K562 (cell line): Measurements from ENCODE around the gene SUPT20HL2. TPM values are rescaled to one million over a fixed set of nuclear protein-coding genes. Genes with fewer than 3 reads are reported as not detected.

ENCODE experiments used
- ATAC-seq: fragments of 200-7000 bp; cut with Tn5 transposase; 3 replicates; pipeline ENCODE4 v1.9.1; 2020; ENCODE audit warnings: moderate library complexity
- BruUV-seq: library from RNA; stranded (reverse); fragments of 400-500 nt; replicated peaks from 2 replicates; lab custom pipeline; 2021; lab: Mats Ljungman, UMichigan
- CTCF ChIA-PET: fragments of 300-600 bp; formaldehyde crosslinking; extraction: SDS; loops from one replicate; lab custom pipeline; 2021; ENCODE audit warnings: low intra/inter-chr PET ratio; lab: Yijun Ruan, JAX
- POLR2A ChIA-PET: fragments of 300-600, 350-650 bp; sonication (Branson Sonifier 250); formaldehyde crosslinking; extraction: SDS; loops from one replicate; lab custom pipeline; 2021; ENCODE audit warnings: antibody characterized with exemption, inconsistent platforms; lab: Yijun Ruan, JAX
- DNase-seq, 4 experiments: peaks; one replicate each; pipeline versions ENCODE4 v3.0.0 to v3.0.0-alpha.2; 2011 to 2018; ENCODE audit warnings: low spot score in 3 of 4, mixed read lengths in 3 of 4; ENCODE audit errors: extremely low read depth in 1 of 4
- FAIRE-seq: peaks from 2 replicates; lab custom pipeline; 2011; peaks lifted over from hg19 to GRCh38; lab: Jason Lieb, UNC
- H2AFZ ChIP-seq: 2 replicates; pipeline ENCODE4 v1.6.0; 2011; ENCODE audit warnings: low read depth, low read length, control low read depth, inconsistent platforms
- H3K27ac ChIP-seq: fragments of 200-600 bp; 3 replicates; pipeline ENCODE4 v1.8.0; 2011; ENCODE audit warnings: low read depth, mild to moderate bottlenecking, control low read depth, inconsistent platforms, low read length, moderate library complexity, mixed read lengths; ENCODE audit errors: extremely low read depth
- H3K27me3 ChIP-seq, 2 experiments: fragments of 300-600 bp in 1 of 2; 2 replicates in 1 of 2; 3 replicates in 1 of 2; pipeline versions ENCODE4 v1.6.0 to v1.8.0; 2011; ENCODE audit warnings: inconsistent platforms in 2 of 2, low read length in 2 of 2, mild to moderate bottlenecking in 1 of 2, mixed read lengths in 1 of 2, moderate library complexity in 1 of 2; ENCODE audit not compliant: control insufficient read depth in 2 of 2, insufficient read depth in 2 of 2
- H3K36me3 ChIP-seq: fragments of 300-600 bp; 3 replicates; pipeline ENCODE4 v1.8.0; 2011; ENCODE audit warnings: mild to moderate bottlenecking, low read length, inconsistent platforms; ENCODE audit not compliant: control insufficient read depth, insufficient read depth
- H3K4me1 ChIP-seq, 2 experiments: fragments of 200-600 bp in 1 of 2; replicated peaks in 1 of 2; 2 replicates in 1 of 2; 3 replicates in 1 of 2; pipeline versions ENCODE4 v1.5.1 to v1.8.0; 2011; ENCODE audit warnings: inconsistent platforms in 2 of 2, low read length in 2 of 2, mild to moderate bottlenecking in 1 of 2, mixed read lengths in 1 of 2, moderate library complexity in 1 of 2; ENCODE audit not compliant: control insufficient read depth in 2 of 2, insufficient read depth in 2 of 2
- H3K4me2 ChIP-seq: 2 replicates; pipeline ENCODE4 v1.6.1; 2011; ENCODE audit warnings: low read length, control low read depth, inconsistent platforms, mixed read lengths; ENCODE audit not compliant: insufficient read depth
- H3K4me3 ChIP-seq: fragments of 200-600 bp; sonication (generic), shearing (Covaris generic); 2 replicates; pipeline ENCODE4 v1.5.1; 2016; ENCODE audit warnings: control low read depth, inconsistent platforms
- H3K79me2 ChIP-seq: fragments of 200-600 bp; 3 replicates; pipeline ENCODE4 v1.8.0; 2011; ENCODE audit warnings: low read length, inconsistent platforms; ENCODE audit not compliant: control insufficient read depth, insufficient read depth
- H3K9ac ChIP-seq, 2 experiments: 2 replicates each; pipeline versions ENCODE4 v1.6.0 to v1.6.1; 2011; ENCODE audit warnings: low read depth in 2 of 2, low read length in 2 of 2, control low read depth in 1 of 2, inconsistent platforms in 1 of 2, mild to moderate bottlenecking in 1 of 2, mixed read lengths in 1 of 2; ENCODE audit not compliant: insufficient read depth in 1 of 2
- H3K9me1 ChIP-seq: one replicate; pipeline ENCODE4 v1.6.0; 2011; ENCODE audit warnings: inconsistent platforms, mild to moderate bottlenecking, low read length, moderate library complexity; ENCODE audit not compliant: control insufficient read depth, insufficient read depth
- H3K9me3 ChIP-seq: replicated peaks from 2 replicates; pipeline ENCODE4 v1.5.1; 2011; ENCODE audit warnings: low read depth, low read length, inconsistent platforms; ENCODE audit not compliant: control insufficient read depth, insufficient read depth
- H4K20me1 ChIP-seq: replicated peaks from 2 replicates; pipeline ENCODE4 v1.6.1; 2011; ENCODE audit warnings: low read length, inconsistent platforms, mixed read lengths; ENCODE audit not compliant: control insufficient read depth, insufficient read depth
- DIDO1 ChIP-seq: fragments of 450-650 bp; IDR thresholded peaks from 2 replicates; pipeline ENCODE4 v1.6.1; 2016; ENCODE audit warnings: low read depth, missing biosample characterization, missing genetic modification characterization
- ERF ChIP-seq: fragments of 450-650 bp; formaldehyde crosslinking; IDR thresholded peaks from 2 replicates; pipeline ENCODE4 v1.4.0; 2020; ENCODE audit warnings: mild to moderate bottlenecking, mixed read lengths
- ETV6 ChIP-seq, 3 experiments: fragments of 150-350 bp in 1 of 3; sonication (generic) in 1 of 3; formaldehyde crosslinking in 1 of 3; IDR thresholded peaks; 2 replicates each; pipeline versions ENCODE4 v1.6.1 to v1.8.0; 2014 to 2022; ENCODE audit warnings: borderline replicate concordance in 2 of 3, low read depth in 2 of 3, antibody characterized with exemption in 1 of 3, low read length in 1 of 3, mild to moderate bottlenecking in 1 of 3, missing genetic modification reagents in 1 of 3
- HMGXB4 ChIP-seq: sonication (generic); formaldehyde crosslinking; IDR thresholded peaks from 2 replicates; pipeline ENCODE4 v1.8.1; 2023; ENCODE audit warnings: mild to moderate bottlenecking, missing genetic modification reagents
- ID3 ChIP-seq, 2 experiments: fragments of 250-450 bp in 1 of 2; fragments of 450-650 bp in 1 of 2; sonication (Bioruptor Pico) in 1 of 2; IDR thresholded peaks; 2 replicates each; pipeline versions ENCODE4 v1.6.1 to v1.8.0; 2016 to 2021; ENCODE audit warnings: mild to moderate bottlenecking in 2 of 2, moderate library complexity in 2 of 2, missing compliant biosample characterization in 1 of 2, missing genetic modification characterization in 1 of 2
- KLF1 ChIP-seq: fragments of 450-650 bp; IDR thresholded peaks from 2 replicates; pipeline ENCODE4 v1.6.1; 2016; ENCODE audit warnings: missing genetic modification characterization, missing compliant biosample characterization
- MCM5 ChIP-seq: fragments of 450-650 bp; IDR thresholded peaks from 2 replicates; pipeline ENCODE4 v1.6.1; 2016; ENCODE audit warnings: low read depth
- MEF2A ChIP-seq: IDR thresholded peaks from 2 replicates; pipeline ENCODE4 v1.6.1; 2011; ENCODE audit warnings: low read depth, mild to moderate bottlenecking, low read length, moderate library complexity; ENCODE audit not compliant: control insufficient read depth
- NBN ChIP-seq: fragments of 450-650 bp; IDR thresholded peaks from 2 replicates; pipeline ENCODE4 v1.6.1; 2016; ENCODE audit warnings: low read depth, mild to moderate bottlenecking
- RNF219 ChIP-seq: fragments of 250-450 bp; sonication (Bioruptor Pico); IDR thresholded peaks from 2 replicates; pipeline ENCODE4 v1.5.0; 2022; ENCODE audit warnings: mild to moderate bottlenecking
- SIRT6 ChIP-seq: IDR thresholded peaks from one replicate; pipeline ENCODE4 v1.6.1; 2012; ENCODE audit warnings: low read depth, mild to moderate bottlenecking, control low read depth, inconsistent platforms, low read length, moderate library complexity
- SPI1 ChIP-seq: IDR thresholded peaks from 2 replicates; pipeline ENCODE4 v1.6.1; 2011; ENCODE audit warnings: low read depth, low read length, control low read depth, borderline replicate concordance
- TAF7 ChIP-seq: fragments of 450-650 bp; IDR thresholded peaks from 2 replicates; pipeline ENCODE4 v1.6.1; 2016; ENCODE audit warnings: missing genetic modification characterization, missing compliant biosample characterization
- THRA ChIP-seq: fragments of 450-650 bp; IDR thresholded peaks from 2 replicates; pipeline ENCODE4 v1.6.1; 2017; ENCODE audit warnings: mild to moderate bottlenecking, moderate library complexity
- YBX1 ChIP-seq: fragments of 450-650 bp; IDR thresholded peaks from 2 replicates; pipeline ENCODE4 v1.7.1; 2016; ENCODE audit warnings: mild to moderate bottlenecking
- ZNF224 ChIP-seq: sonication (generic); formaldehyde crosslinking; IDR thresholded peaks from 2 replicates; pipeline ENCODE4 v1.8.0; 2022; ENCODE audit warnings: mild to moderate bottlenecking, missing genetic modification reagents
- ZNF3 ChIP-seq: fragments of 250-450 bp; sonication (Bioruptor Pico); IDR thresholded peaks from 2 replicates; pipeline ENCODE4 v1.5.0; 2021; ENCODE audit warnings: mild to moderate bottlenecking, moderate library complexity
- WGBS: fragments of 100-300 bp; shearing (Covaris generic); methylation state at CpG from one replicate; pipeline ENCODE4 v1.1.6; 2016; ENCODE audit warnings: low coverage, mixed read lengths; ENCODE audit not compliant: insufficient coverage; ENCODE audit errors: missing lambda C conversion rate; 5-methylcytosine and 5-hydroxymethylcytosine counted together
- in situ Hi-C: fragments of 300-500 bp; cut with MboI; formaldehyde crosslinking; loops from 4 replicates; pipeline ENCODE4 v1.15.0; 2018; ENCODE audit warnings: inconsistent platforms, mixed read lengths
- intact Hi-C: fragments of 100-400 bp; cut with micrococcal nuclease; formaldehyde crosslinking; loops from 2 replicates; pipeline ENCODE4 v1.14.2; 2022
- polyA plus RNA-seq, 8 experiments: library from polyadenylated mRNA; depleted of rRNA in 4 of 8; stranded (reverse) in 5 of 8; unstranded in 3 of 8; fragments of >200 nt; fragmentation: Nextera tagmentation in 2 of 8; fragmentation: Illumina TruSeq in 1 of 8; extraction: Ambion mirVana in 2 of 8; extraction: Trizol in 1 of 8; gene quantifications; 2 replicates each; pipeline versions ENCODE4 v1.2.1 to v1.2.3, GENCODE V29; 2011 to 2014; ENCODE audit warnings: inconsistent platforms in 1 of 8, missing spikeins in 1 of 8
- total RNA-seq, 7 experiments: library from RNA; depleted of rRNA in 6 of 7; stranded (reverse); fragments of >200 nt in 6 of 7; fragmentation: Illumina TruSeq in 2 of 7; extraction: Trizol in 2 of 7; gene quantifications; 2 replicates each; pipeline versions ENCODE4 v1.2.1 to v1.2.3, GENCODE V29; 2011 to 2021; ENCODE audit warnings: low replicate concordance in 1 of 7

SUPT20HL2 gene
- total and polyA plus RNA-seq, 9 of the 15 experiments (the other 6 are each of a cell fraction or from before 2014, with no cell fraction given), result 0.04 TPM; not detected in 8

- Histone ChIP-seq H3K27ac (no peak overlapping the region), H4K20me1 (no peaks in the 10 kb centered on the region), H3K9ac (no peak overlapping the region), H3K27me3 (peaks cover 2 to 21% of the 10 kb centered on the region in 2 experiments; a peak in 4 of 5 replicates), H3K79me2 (no peaks in the 10 kb centered on the region), H3K4me2 (no peak overlapping the region), H2AFZ (no peak overlapping the region), H3K9me1 (no peaks in the 10 kb centered on the region), H3K4me3 (no peak overlapping the region), H3K36me3 (no peaks in the 10 kb centered on the region), H3K4me1 (peaks cover 0 to 4% of the 10 kb centered on the region in 2 experiments; a peak in 1 of 5 replicates), H3K9me3 (no peaks in the 10 kb centered on the region)
- DNase-seq (no peak), FAIRE-seq (no peak), ATAC-seq (no peak)
- 0% methylated on average over 1 of the region's 1 CpG for WGBS
- intact Hi-C loops (no loop called here), in situ Hi-C loops (no loop called here)
- ChIA-PET POLR2A (no interaction called here), CTCF (no interaction called here)
- BruUV-seq, result no TSS peak
- TF ChIP-seq TAF7 (tag) (no peak), NBN (no peak), HMGXB4 (CRISPR knock-in tag) (no peak), ID3 (CRISPR knock-in tag; IDR thresholded peaks at IDR 0.05) (no peak), ID3 (tag; IDR thresholded peaks at IDR 0.05) (no peak), KLF1 (no peak), RNF219 (CRISPR knock-in tag) (no peak), ERF (CRISPR knock-in tag) (no peak), DIDO1 (no peak), ETV6 (IDR thresholded peaks at IDR 0.05; ENCODE audit: borderline replicate concordance in 1 of 2, low read depth in 2 of 2, low read length in 1 of 2) (no peak), ETV6 (CRISPR knock-in tag; IDR thresholded peaks at IDR 0.05; ENCODE audit: borderline replicate concordance) (no peak), YBX1 (no peak), ZNF3 (CRISPR knock-in tag) (no peak), SPI1 (no peak), THRA (no peak), MCM5 (no peak), SIRT6 (no peak), MEF2A (no peak), ZNF224 (no peak)
These were observed 3.7 kb upstream of the SUPT20HL2 start for GRCh38 chrX:24317567-24317966.
